ENCODE results near the gene PIK3AP1. TPM values are rescaled to one million over a fixed set of nuclear protein-coding genes. Genes with fewer than 3 reads are reported as not detected.
A peak's percentile ranks its signal among the peaks of the same experiment; 100 is the strongest.

Gene PIK3AP1
- total RNA-seq, 1 experiment from 2014 or later = 1.7 TPM

DNA sequence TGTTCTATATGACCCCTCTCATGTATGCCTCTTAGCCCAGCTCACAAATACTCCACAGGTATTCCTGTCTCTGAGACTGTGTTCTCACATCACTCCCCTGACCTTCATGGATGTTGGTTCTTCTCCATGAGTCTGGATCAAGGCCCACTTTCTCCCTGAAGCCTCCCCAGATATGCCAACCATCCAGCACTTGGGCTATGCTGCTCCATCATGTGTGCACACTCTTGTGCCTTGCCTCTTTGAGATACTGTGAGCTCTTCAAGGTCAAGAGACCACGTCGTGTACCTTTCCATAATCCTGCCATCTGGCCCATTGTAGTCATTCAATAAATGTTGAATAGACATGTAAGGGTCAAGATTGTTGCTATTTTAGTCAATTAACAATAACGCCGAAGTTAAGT, 103.4 kb downstream of the PIK3AP1 start:
- H3K18ac ChIP-seq (ENCODE audit: insufficient read length, low read depth, low read length) = no peak overlapping the region
- no peaks in the 10 kb centered on the region for H3K79me2 ChIP-seq (ENCODE audit: insufficient read depth, low read length)
- no peaks in the 10 kb centered on the region for H4K20me1 ChIP-seq (ENCODE audit: control insufficient read depth, insufficient read depth, insufficient read length)
- Mint-ChIP-seq H3K27ac (peak overlapping the region; percentile 22 to 29 (median 28); a peak in 1 of 7 replicates), H3K9me3 (no peaks in the 10 kb centered on the region), H3K27me3 (ENCODE audit: low read depth) (no peaks in the 10 kb centered on the region), H3K36me3 (ENCODE audit: insufficient read depth in 1 of 3, low read depth in 3 of 3) (no peaks in the 10 kb centered on the region), H3K4me1 (peaks cover 7 to 11% of the 10 kb centered on the region in 2 experiments; a peak in 3 of 4 replicates), H3K4me3 (no peak overlapping the region)
- H3K9ac ChIP-seq (ENCODE audit: extremely low read depth, insufficient read length, low read length) = no peak overlapping the region
- H3K27me3 ChIP-seq (ENCODE audit: insufficient read depth, low read length) = no peaks in the 10 kb centered on the region
- H2BK15ac ChIP-seq (ENCODE audit: low read depth, low read length) = no peak overlapping the region
- H2BK12ac ChIP-seq (ENCODE audit: insufficient read length, low read depth, low read length) = no peak overlapping the region
- H3K9me3 ChIP-seq (ENCODE audit: control insufficient read depth, low read depth, low read length) = no peaks in the 10 kb centered on the region
- no CpG with 5 or more reads among the region's 4 CpGs for WGBS (ENCODE audit: extremely low coverage, insufficient read length, low lambda C conversion rate)
- TF ChIP-seq, protein P1, sequence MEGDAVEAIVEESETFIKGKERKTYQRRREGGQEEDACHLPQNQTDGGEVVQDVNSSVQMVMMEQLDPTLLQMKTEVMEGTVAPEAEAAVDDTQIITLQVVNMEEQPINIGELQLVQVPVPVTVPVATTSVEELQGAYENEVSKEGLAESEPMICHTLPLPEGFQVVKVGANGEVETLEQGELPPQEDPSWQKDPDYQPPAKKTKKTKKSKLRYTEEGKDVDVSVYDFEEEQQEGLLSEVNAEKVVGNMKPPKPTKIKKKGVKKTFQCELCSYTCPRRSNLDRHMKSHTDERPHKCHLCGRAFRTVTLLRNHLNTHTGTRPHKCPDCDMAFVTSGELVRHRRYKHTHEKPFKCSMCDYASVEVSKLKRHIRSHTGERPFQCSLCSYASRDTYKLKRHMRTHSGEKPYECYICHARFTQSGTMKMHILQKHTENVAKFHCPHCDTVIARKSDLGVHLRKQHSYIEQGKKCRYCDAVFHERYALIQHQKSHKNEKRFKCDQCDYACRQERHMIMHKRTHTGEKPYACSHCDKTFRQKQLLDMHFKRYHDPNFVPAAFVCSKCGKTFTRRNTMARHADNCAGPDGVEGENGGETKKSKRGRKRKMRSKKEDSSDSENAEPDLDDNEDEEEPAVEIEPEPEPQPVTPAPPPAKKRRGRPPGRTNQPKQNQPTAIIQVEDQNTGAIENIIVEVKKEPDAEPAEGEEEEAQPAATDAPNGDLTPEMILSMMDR (conservative IDR thresholded peaks at IDR 0.05) = no peak
- H2AFZ ChIP-seq (ENCODE audit: low read length) = no peak overlapping the region
- H2BK5ac ChIP-seq (ENCODE audit: insufficient read length, low read length) = no peak overlapping the region
- H4K8ac ChIP-seq (replicated peaks; ENCODE audit: insufficient read length, low read depth, low read length) = no peak overlapping the region
- H2BK120ac ChIP-seq (ENCODE audit: low read depth, low read length, poor library complexity, severe bottlenecking) = no peak overlapping the region
- no peaks in the 10 kb centered on the region for H3K4me1 ChIP-seq (ENCODE audit: insufficient read depth, low read length)
- no peak overlapping the region for H3T11ph ChIP-seq (ENCODE audit: low read length)
- no peak overlapping the region for H2AK5ac ChIP-seq (ENCODE audit: insufficient read length, low read length)
- H3K23ac ChIP-seq (ENCODE audit: insufficient read length, low read depth, low read length) = no peak overlapping the region
- H2BK20ac ChIP-seq (ENCODE audit: low read depth, low read length, poor library complexity, severe bottlenecking) = no peak overlapping the region
- H3K14ac ChIP-seq (ENCODE audit: insufficient read depth, low read length) = no peak overlapping the region
- no peaks in the 10 kb centered on the region for H3K79me1 ChIP-seq (ENCODE audit: insufficient read depth, low read depth, low read length, poor library complexity, severe bottlenecking)
- no peak overlapping the region for H3K27ac ChIP-seq (ENCODE audit: insufficient read length, low read depth, low read length)
- H3K4ac ChIP-seq (ENCODE audit: low read depth, low read length) = no peak overlapping the region
- H3K56ac ChIP-seq (ENCODE audit: insufficient read length, low read depth, low read length) = no peak overlapping the region
- H4K5ac ChIP-seq (ENCODE audit: insufficient read length, low read depth, low read length) = no peak overlapping the region
- H3K23me2 ChIP-seq (ENCODE audit: insufficient read length, low read depth, low read length, poor library complexity, severe bottlenecking) = no peaks in the 10 kb centered on the region
- no peak overlapping the region for H3K4me2 ChIP-seq (ENCODE audit: insufficient read depth, insufficient read length, low read length)
- no peak for DNase-seq
- no peak overlapping the region for H4K91ac ChIP-seq (ENCODE audit: insufficient read length, low read depth, low read length)

Data from H9 (cell line).